HTR-8/SVneo (cell line): ENCODE data around the gene TMPRSS3.

Source experiments
- DNase-seq: peaks from one replicate; pipeline ENCODE4 v3.0.0; 2011; ENCODE audit warnings: low spot score, mixed read lengths; ENCODE audit not compliant: insufficient read length
- FAIRE-seq: peaks from 2 replicates; lab custom pipeline; 2011; peaks lifted over from hg19 to GRCh38; lab: Jason Lieb, UNC

The TMPRSS3 gene

DNA sequence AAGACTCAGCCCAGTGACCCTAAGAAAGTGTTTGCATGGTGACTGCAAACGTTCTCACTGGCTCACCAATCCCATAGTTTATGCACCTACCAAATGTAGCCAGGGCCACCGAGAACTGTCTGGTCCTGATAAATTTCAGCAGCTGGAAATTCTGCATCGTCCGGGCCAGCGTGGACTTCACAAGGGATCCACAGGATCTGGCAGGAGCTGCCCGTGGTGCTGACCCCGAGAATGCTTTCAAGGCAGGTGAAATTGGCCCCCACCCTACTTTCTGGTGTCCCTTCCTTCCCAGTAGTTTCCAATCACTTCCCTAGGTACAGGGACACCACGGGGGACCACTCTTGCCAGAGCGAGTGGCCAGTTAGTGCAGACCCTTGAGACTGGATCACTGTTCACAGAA is 34.0 kb upstream of the TMPRSS3 start:
- no peak for DNase-seq
- FAIRE-seq, result no peak

DNA sequence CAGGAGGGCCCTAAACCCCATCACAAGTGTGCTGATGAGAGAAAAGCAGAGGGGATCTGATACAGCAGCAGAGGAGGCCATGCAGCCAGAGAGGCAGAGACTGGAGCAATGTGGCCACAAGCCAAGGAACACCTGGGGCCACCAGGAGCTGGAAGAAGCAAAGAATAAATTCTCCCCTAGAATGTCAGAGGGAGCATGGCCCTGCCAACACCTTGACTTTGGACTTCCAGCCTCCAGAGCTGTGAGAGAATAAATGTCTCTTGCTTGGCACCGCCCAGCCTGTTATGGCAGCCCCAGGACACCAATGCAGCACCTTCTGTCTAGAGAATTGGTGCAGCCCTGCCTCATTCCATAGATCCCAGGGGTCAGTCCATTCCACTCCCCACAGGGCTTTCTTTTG is 33.2 kb upstream of the TMPRSS3 start:
- DNase-seq (no peak), FAIRE-seq (no peak)

DNA sequence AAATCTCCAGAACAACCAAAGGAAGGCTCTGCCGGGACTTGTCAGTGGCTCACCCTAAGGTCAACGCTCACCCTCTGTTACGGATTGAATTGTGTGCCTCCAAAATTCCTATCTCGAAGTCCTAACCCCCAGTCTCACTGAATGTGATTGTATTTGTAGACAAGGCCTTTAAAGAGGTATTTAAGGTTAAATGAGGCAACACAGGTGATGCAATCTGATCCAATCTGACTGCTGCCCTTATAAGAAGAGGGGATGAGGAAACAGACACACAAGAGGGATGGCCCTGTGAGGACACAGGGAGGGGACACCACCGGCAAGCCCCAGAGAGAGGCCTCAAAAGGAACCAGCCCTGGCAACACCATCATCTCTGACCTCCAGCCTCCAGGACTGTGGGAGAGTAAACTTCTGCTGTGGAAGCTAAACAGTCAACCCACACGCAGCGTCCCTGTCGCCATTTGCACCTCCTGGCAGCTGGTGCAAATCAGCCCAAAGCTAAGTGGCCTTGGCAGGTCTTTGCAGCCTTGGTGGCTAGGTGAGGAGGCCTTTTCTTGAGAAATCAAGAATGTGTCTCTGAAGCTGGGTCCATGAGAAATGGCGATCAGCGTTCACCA is 32.1 kb upstream of the TMPRSS3 start:
- DNase-seq, result no peak

DNA sequence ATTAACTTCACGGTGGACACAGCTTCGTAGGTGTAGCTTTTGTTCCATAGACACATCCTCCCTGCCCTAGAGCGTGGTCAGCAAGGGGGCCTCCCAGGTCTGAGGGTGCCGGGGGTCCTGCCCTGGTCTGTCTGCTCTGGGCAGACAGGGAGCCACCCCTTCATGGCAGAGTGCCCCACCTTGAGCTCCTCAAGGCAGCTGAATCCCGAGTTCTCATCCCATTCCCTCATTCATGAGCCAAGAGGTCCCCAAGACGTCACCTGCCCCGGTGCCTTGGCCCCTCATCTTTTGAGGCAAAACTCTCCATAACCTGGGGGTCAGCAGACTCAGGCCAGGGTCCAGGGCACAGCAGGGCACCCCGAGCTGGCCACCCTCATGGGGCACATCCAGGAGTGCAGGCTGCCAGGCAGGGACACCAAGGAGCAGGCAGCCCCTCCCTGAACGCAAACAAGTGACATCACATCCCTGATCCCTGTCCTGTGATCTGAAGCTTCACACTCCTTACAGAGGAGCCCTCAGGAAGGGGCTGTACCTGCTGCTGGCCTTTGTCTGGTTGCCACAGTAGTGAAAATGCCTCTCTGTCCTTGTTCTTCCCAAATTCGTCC is 31.1 kb upstream of the TMPRSS3 start:
- no peak for FAIRE-seq
- no peak for DNase-seq

More for the DNA sequence above, 32.1 kb upstream of the TMPRSS3 start:
- no peak for FAIRE-seq

DNA sequence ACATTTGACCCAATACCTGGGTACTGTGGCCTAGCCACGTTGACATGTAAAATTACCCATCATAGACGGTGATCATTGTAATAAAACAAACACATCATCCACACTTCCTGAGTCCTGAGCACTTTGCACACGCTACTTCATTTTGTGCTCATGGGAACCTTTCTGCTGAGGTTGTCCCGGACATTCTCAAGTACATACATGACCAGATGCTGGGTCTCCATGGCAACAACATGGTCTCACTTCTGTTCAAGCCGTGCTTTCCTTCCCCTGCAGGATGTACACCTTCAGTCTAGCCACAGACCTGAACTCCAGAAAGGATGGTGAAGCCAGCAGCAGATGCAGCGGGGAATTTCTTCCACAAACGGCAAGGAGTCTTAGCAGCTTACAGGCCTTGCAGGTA is 30.6 kb upstream of the TMPRSS3 start:
- no peak for FAIRE-seq
- no peak for DNase-seq

DNA sequence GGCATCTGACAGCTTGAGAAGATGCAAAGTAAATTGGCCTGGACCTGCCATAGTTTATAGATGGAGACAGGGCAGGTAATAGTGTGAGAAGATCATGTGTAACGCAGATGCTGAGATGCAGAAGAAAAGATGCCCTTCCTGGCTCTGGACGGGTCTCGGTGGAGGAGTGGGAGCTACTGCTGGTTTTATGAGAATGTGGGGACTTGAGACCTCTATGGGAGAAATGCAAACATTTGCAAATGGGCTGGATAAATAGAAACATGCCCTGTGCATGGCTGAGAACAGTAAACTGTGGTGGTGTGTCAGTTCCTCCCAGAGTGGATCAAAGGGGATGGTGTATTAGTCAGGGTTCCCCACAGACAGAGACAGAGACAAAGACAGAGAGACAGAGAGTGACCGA is 29.7 kb upstream of the TMPRSS3 start:
- no peak for FAIRE-seq
- no peak for DNase-seq

DNA sequence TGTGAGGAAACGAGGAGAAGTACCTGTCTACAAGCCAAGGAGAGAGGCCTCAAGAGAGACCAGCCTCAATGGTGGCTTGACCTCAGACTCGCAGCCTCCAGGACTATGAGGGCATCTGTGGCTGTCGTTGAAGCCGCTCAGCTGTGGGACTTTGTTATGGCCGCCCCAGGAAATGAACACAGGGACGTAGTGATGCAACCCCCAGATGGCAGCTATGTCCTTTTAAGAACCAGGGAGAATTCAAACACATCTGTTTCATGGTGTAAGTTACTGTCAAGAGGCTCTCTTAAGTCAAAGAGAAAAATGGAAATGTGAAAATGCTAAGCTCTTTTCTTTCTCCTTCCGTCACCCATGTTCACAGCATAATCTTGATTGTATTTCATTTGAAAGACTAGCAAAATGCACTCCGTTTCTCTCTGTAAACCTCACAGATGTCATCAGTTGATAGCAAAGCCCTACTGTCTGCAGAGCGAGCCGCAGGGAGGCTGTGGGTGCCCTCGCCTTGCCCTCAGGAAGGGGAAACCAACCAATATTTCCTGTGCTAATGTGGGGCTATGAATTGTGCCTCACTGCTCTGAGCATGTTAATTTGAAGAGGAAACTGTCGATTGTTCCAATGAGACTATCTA is 29.2 kb upstream of the TMPRSS3 start:
- DNase-seq (no peak), FAIRE-seq (no peak)

DNA sequence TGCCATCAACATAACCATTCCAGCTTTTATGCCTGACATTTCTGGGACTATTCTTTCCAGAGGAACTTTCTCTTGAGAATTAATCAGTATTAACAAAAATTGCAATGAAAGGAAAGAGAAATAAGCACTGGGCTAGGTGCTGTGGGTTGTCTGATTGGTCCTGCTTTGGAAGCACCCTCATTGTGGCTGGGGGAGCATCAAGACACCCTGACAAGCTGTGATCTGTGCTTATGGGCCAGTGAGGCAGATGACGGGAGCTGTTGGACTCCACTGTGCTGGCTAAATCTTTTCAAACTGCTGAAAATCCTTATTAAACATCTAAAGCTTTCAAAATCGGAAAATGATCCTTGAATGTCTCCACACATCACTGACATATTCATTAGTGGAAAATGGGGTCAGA is 27.8 kb upstream of the TMPRSS3 start:
- no peak for DNase-seq
- FAIRE-seq, result no peak

DNA sequence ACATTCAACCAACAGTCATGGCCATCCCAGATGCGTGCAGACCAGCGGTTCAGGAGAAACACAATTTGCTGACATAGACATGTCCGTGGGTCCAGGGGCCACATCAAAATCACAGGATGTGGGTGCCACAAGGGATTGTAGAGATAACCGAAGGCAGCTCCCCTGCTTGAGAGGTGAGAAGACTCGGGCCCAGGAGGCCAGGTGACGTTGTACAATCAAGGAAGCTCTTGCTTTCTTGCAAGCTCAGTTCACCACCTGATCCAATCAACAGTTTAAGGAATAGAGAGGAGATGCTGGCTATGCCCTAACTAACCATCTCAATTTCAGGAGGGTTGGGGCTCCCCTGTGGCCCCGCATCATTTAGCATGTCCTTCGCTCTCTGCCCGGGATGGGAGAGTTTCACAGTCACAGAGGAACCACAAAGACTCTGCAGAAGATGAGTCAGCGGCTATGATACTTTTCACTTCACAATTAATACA is 27.4 kb upstream of the TMPRSS3 start:
- DNase-seq (no peak), FAIRE-seq (no peak)

DNA sequence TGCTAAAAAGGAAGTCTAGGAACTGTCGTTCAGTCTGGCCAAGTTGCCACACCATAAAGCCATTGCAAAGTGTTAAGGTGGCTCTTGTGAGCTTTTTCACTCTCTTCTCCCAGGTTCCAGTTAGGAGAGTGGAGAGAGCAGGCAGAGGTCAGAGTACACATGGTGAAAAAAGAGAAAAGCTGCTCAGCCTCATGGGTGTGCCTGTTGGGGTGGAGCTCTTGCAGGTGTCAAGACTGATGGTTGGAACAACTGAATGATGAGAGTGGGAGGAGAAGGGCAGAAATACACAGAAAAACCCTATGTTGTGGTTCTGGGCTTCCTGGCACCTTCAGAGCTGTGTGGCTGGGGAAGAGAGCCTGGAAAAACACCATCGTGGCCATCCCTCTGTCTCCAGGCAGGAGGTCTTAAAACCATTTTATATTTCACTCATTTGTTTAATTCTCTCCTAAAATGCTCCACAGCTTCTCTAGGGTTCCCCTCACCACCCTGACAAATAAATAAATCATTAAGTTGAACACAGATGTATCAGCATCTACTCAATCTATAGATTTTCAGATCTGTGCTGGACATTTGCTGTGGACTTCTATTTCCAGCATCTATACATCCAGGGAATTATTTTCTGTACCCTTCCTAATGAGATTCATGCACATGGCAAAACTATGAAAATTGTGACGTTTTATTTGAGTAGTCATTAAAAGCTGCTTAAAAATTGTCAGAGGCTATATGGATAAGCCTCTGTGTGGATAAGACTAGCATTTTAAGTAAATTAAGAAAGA is 25.4 kb upstream of the TMPRSS3 start:
- no peak for DNase-seq
- FAIRE-seq, result no peak

DNA sequence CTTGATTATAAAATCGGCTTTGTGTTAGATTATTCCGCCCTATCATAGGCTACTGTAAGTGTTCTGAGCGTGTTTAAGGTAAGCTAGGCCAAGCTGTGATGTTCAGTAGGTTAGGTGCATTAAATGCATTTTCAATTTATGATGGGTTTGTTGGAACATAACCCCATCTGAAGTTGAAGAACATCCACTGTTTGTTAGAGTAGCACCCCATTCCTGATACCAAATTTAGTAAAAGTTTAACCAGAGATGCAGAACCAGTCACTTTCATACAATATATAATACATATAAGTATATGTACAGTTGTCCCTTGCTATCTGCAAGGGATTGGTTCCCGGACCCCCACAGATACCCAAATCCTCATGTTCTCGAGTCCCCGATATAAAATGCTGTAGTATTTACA is 24.0 kb upstream of the TMPRSS3 start:
- DNase-seq (no peak), FAIRE-seq (no peak)

DNA sequence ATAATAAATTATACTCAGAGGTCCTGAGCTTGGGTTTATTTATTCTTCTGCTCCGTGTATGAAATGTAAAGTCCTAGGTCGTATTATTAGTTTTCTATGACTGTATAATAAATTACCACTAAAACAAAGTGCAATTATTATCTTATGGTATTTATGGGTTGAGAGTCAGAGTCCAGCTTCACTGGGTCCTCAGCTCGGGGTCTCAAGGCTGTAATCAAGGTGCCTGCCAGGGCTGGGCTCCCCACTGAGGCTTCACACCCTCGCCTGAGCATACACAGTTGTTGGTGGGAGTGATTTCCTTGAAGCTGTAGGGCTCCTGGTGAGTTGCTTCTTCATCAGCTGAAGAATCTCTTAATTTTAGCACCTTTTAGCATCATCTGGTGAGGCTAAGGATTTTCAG is 23.0 kb upstream of the TMPRSS3 start:
- FAIRE-seq (no peak), DNase-seq (no peak)

DNA sequence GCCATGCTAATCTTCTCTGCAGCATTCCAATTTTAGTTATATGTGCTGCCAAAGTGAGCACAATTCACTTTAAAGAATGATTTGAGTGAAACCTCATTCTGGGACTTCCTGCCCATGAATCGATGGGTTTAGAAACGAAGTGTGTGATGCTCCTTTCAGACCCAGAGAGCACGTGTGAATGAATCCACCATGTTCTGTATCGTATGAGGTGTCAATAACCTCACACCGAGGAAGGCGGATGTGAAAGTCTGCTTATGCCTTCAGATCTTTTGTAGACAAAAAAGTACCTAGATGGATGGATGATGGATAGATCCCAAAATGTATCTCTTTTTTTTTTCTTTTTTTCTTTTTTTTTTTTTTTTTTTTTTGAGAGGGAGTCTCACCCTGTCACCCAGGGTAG is 21.7 kb upstream of the TMPRSS3 start:
- DNase-seq (no peak), FAIRE-seq (no peak)

DNA sequence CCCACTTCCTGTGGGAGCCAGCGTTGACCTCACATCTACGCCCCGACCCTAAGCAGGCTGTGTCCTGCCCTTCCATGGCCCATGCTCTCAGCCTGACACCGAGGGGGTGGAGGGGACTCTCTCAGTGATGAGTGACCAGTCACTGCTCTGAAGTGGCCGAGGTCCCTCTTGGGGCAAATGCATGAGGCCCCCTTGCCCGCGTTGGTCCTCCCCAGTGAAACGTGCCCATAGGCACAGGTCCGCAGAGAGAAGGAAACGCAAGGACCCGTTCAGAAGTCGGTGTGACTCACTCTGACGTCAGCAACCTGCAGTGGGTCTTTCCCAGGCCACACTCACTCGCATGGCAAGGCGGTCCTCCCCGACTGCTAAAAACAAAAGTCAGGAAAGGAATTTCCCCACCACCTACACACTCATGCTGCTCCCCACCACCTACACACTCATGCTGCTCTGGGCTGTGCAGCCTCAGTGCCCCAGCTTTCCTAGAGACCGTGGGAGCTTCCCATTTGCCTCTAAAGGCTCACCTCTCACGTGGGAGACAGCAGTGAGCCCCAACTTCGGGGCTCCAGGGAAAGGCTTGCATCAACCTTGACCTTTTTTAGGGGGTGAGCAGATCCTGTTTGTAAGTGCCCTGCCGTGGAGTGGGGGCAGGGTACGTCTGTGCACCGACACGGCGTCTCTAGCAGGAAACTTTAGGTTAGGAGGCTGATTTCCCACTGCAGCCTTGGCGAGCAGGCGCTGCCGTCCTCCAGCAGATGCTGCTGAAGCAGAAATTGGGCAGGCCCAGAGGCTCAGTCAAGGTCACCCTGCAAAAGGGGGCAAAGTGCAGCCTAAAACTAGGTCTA is 19.3 kb upstream of the TMPRSS3 start:
- DNase-seq, result peak; percentile 84

DNA sequence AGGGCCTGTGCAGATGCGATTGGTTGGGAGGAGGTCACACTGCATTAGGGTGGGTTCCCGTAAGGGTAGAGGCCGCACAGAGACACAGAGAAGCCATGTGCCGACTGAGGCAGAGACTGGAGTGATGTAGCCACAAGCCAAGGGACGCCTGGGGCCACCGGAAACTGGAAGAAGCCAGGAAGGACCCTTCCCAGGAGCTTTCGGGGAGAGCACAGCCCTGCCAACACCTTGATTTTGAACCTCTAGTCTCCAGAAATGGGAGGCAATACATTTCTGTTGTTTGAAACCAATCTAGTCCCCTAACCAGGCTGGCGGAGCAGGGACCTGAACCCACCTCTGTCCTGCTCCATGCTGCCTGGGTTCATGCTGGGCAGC is 18.7 kb upstream of the TMPRSS3 start:
- no peak for FAIRE-seq

More for the DNA sequence above, 19.3 kb upstream of the TMPRSS3 start:
- no peak for FAIRE-seq

DNA sequence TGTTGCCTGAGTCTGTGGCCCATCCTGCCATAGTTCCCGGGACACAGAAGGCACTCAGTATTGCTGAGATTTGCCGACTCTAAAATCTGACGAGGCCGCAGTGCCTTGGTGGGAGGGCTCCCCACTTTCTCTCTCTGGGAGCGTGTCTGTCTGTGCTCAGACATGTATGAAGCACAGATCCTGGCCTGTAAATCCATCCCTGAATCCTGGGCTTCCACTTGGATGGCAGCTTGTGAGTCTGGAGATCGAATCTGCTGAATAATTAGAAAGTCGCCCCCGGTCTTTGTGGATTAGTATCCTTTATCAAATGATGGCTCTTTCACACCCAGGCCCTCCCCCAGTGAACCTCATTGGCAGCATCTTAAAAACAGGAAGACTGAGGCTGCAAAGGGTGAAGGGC is 18.2 kb upstream of the TMPRSS3 start:
- DNase-seq (no peak), FAIRE-seq (no peak)

More for the DNA sequence above, 18.7 kb upstream of the TMPRSS3 start:
- no peak for DNase-seq

DNA sequence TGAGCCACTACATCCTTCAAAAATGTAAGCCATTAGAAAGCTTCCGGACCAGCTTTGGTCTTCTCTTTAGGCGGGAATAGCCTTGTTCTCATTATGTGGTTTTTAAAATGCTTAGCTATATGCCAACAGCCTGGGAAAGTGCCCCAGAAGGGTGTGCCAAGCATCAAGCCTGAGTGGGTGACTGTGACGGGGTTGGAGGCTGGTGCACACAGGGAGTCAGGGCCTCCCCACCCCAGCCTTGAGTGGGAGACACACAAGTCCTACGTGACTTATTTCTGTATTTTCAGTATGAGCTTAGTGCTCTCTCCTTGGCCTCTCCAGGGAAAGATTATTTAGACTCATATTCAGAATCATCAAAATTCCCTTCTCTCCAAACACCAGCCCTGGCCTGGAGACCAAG is 17.6 kb upstream of the TMPRSS3 start:
- FAIRE-seq (no peak), DNase-seq (no peak)

DNA sequence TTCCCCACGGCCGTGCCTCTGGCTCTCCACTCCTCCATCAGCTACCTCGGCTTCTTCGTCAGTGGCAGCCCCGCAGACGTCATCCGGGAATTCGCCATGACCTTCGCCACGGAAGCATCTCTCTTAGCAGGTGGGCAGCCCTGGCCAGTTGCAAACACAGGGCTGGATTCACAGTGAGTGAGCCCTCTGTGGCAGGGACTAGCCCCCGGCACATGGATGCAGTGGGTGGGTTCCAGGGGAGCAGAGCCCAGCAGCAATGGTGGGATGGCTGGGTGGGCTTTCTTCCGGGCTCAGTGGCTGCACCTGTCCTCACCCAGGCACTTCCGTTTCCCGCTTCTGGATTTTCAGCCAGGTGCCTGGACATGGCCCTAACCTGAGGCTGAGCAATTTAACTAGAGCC is 17.2 kb upstream of the TMPRSS3 start:
- DNase-seq (no peak), FAIRE-seq (no peak)

DNA sequence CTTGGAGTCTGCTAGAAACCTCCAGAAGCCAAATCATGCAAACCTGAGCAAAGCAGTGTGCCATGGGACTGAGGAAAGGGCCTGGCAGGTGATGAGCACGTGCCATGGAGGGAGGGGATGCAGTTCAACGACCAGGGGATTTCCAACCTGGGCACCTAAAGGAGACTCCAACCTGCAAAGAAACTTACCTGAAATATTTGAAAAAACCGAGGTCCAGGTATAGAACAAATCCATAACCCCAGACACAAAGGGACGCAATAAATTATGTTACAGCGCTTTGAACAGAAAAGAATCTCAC is 16.7 kb upstream of the TMPRSS3 start:
- DNase-seq, result no peak
- FAIRE-seq, result no peak

DNA sequence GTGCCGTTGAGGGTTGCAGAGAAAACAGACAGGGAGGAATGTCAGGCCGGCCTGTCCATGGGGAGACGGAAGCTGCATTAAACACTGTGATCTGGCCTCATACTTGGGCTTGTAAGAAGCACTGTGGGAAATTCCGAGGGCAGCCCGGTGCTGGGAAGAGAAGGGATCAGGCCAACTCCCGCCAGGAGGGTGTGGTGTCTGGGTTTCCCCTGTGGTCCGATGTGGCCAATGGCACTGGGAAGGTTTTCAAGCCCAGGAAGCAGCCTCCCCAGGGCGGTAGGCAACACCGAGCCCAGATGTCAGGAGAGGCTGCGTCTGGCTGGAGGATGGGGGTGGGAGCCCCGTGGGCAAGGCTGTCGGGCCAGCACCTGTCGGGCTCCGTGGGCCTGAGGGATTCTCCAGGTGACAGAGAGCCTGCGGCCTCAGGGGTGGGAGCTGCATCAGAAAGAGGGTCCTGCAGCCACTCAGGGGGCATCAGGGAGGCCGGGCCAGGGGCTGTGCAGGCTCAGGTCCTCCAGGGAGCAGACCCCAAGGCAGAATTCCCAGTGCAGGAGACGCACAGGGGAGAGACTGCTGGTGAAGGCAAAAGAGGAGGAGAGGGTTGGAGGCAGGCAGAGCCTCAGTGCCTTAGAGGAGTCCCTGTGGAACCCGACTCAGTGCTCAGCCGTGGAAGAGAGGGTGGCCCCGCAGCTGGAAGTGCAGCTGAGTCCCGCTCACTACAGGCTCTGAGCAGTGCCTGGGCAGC is 16.2 kb upstream of the TMPRSS3 start:
- DNase-seq, result no peak
- no peak for FAIRE-seq
